ENCODE results near the gene ZZZ3.
"Not testable (repeated sequence)": the region's sequence is repeated elsewhere in the genome, so short reads cannot be mapped to it uniquely, and the experiment has no call there.

ZZZ3 gene

GRCh38 chr1:77670330-77670729, 12.1 kb downstream of the ZZZ3 start:
- DNase-seq (ENCODE audit: low spot score): no peak

DNA sequence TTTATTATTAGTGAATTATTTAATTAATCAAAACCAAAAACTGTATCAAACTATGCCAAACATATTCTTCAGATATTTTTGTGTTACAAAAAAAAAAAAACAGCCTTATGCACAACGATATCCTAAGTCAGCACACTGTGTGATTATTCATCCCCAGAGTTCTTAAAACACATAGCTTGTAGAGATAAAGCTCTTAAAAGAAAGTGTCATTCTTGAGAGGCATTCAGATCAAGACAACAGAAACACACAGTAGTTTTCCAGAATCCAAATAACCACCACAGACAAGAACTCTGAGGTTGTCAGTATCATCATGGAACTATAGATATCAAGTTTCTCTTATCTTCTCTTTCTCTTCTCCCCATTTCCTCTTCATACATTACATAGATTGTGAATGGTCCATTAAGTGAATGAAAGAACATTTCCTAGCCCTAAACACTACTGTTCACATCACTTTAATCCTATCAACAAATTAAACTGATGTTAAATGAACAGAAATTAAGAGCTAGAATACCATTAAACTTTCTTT, 13.5 kb downstream of the ZZZ3 start:
- no peak for DNase-seq (ENCODE audit: low spot score)

DNA sequence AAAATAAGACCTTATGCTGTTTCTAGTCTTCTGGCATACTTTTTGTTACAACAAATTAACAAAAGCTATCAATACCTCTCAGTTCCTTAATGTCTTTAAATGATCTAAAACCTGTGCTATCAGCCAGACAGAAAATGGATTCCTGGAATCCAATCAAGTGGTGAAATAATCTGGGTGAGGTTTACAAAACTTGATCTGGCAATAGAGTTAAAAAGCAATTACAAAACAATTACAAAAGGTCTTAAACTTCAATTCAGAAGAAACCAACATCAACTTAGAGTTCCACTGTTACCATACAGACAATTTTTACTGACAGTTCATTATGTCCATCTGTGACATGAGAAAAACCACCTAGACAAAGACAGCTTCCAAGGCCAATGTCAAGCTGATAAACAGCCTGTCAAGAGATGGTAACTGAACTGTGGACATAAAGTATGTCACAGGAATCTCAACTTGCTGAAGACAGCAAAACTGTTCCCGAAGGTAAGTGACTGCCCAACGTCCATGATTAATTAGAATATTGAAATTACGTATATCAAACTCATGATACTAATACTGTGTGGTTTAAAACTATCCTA, 17.4 kb downstream of the ZZZ3 start:
- DNase-seq (ENCODE audit: low spot score): no peak

DNA sequence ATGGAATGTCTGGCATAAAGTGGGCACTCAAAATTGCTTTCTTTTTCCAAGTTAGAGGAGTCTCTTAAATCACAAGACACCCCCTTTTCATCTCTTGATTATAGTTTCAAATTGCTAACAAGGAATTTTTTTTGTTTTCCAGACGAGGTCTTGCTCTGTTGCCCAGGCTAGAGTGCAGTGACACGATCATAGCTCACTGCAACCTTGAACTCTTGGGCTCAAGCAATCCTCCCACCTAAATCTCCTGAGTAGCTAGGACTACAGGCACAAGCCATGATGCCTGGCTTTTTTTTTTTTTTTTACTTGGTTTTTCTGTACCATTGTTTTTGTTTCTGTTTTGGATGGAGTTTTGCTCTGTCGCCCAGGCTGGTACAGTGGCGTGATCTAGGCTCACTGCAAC, 20.8 kb downstream of the ZZZ3 start:
- no peak for DNase-seq (ENCODE audit: low spot score)

DNA sequence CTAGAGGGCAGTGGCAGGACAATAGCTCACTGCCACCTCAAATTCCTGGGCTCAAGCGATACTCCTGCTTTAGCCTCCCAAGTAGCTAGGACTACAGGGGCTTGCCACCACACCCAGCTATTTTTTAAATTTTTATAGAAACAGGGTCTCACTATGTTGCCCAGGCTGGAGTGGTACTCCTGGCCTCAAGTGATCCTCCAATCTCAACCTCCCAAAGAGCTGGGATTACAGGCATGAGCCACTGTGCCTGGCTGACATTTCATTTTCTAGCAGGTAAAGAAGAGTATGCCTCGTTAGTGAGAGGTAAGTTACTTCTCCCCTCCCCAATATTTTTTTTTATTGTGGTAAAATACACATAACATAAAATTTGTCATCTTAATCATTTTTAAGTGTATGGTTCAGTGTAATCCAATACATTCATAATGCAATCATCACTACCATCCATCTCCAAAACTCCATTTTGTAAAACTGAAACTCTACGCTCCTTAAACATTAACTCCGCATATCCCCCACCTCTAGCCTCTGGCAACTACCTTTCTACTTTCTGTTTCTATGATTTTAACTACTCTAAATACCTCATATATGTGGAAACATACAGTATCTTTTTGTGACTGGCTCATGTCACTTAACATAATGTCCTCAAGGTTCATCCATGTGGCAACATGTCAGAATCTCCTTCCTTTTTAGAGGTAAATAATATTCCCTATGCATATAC, 22.4 kb downstream of the ZZZ3 start:
- no peak for DNase-seq (ENCODE audit: low spot score)

GRCh38 chr1:77658271-77658670, 24.2 kb downstream of the ZZZ3 start:
- no peak for DNase-seq (ENCODE audit: low spot score)

DNA sequence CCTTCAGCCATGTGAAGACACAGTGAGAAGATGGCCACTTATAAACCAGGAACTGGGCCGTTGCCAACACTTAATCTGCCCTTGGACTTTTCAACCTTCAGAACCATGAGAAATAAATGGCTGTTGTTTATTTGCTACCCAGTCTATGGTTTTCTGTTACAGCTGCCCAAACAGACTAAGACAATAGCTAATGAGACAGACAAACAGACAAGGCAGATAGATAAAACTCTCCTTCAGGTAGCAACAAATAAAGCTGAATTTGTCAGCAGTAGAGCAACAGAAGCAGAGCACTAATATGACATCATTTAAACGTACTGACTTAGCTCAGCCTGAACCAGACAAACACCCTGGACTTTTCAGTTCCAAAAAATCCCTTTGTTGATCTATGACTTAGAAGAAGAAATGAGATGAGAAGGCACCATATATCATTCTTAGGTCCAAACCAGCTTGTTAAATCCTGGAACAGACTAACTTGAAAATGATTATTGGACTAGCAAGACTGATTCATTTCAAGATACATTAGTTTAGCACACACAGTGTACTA, 27.0 kb downstream of the ZZZ3 start:
- no peak for DNase-seq (ENCODE audit: low spot score)

DNA sequence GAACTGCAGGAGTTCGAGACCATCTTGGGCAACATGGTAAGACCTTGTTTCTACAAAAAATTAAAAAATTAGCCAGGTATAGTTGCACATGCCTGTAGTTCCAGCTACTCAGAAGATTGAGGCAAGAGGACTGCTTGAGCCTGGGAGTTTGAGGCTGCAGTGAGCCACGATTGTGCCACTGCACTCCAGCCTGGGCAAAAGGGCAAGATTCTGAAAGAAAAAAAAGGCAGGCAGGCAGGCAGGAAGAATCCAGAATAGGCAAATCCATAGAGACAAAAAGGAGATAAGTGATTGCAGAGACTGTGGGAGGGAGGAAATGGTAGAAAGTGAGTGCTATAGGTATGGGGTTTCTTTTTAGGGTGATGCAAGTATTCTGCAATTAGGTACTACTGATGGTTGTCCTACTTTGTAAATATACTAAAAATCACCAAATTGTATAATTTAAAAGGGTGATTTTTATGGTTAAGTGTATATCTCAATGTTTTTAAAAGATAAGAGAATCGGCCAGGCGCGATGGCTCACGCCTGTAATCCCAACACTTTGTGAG, 29.4 kb downstream of the ZZZ3 start:
- DNase-seq (ENCODE audit: low spot score): no peak

DNA sequence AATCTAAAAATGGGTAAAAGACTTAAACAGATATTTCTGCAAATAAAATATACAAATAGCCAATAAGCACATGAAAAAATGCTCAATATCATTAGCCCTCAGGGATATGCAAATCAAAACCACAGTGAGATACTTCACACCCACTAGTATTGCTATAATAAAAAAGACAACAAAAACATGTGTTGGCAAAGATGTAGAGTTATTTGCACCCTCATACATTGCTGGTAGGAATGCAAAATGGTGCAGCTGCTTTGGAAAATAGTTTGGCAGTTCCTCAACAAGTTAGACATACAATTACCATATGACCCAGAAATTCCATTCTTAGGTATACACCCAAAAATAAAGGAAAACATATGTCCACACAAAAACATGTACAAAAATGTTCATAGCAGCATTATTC, 30.2 kb downstream of the ZZZ3 start:
- DNase-seq (ENCODE audit: low spot score): no peak

DNA sequence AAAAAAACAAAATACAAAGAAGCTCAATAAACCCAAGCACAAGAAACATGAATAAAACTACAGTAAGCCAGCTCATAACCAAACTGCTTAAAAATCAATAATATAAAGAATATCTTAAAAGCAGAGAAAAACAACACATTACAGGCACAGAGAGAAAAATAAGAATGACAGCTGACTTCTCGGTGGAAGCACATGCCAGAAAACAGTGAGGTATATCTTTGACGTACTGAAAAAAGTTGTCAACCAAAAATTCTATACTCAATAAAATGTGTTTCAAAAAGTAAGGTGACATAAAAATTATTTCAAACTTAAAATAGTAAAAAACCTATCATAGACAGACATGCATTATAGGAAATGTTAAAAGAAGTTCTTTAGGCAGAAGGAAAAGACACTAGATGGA, 33.3 kb downstream of the ZZZ3 start:
- no peak for DNase-seq (ENCODE audit: low spot score)

DNA sequence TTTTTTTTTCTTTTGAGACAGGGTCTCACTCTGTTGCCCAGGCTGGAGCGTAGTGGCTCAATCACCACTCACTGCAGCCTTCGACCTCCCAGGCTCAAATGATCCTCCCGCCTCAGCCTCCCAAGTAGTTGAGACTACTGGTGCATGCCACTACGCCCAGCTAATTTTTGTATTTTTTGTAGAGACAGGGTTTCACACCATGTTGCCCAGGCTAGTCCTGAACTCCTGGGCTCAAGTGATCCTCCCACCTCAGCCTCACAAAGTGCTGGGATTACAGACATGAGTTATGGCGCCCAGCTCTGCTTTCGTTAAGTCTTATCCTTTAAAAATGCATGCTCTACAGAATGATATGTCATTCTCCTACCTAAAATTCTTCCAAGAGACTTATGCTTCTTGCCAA, 36.2 kb downstream of the ZZZ3 start:
- not testable (repeated sequence) for DNase-seq (ENCODE audit: low spot score)

- no peak for DNase-seq (ENCODE audit: low spot score)
Observed at GRCh38 chr1:77643456-77643855, 39.0 kb downstream of the ZZZ3 start.

GRCh38 chr1:77642941-77643340, 39.5 kb downstream of the ZZZ3 start:
- no peak for DNase-seq (ENCODE audit: low spot score)

GRCh38 chr1:77642196-77642595, 40.3 kb downstream of the ZZZ3 start:
- no peak for DNase-seq (ENCODE audit: low spot score)

DNA sequence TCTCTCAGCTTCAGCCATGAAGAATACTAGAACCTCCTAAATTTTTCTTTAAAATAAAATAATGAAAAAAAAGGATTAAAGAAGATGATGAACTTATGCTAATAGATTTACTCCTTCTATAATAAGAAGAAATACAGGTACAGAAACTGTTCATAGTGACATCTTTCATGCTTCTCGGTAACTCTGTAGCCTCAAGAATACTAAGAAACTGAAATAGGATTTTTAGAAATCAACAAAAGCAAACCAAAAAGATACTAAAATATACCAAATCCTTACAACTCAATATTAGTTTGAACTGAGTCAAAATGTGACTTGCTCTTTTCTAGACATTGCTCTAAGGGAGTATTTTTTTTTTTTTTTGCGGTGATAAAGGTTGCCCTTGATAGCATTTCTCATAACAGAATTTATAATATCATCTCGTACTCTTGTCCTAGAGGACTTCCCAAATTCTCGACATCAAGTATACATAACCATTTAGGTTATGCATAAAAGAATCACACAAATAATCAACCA, 42.8 kb downstream of the ZZZ3 start:
- DNase-seq (ENCODE audit: low spot score): no peak

DNA sequence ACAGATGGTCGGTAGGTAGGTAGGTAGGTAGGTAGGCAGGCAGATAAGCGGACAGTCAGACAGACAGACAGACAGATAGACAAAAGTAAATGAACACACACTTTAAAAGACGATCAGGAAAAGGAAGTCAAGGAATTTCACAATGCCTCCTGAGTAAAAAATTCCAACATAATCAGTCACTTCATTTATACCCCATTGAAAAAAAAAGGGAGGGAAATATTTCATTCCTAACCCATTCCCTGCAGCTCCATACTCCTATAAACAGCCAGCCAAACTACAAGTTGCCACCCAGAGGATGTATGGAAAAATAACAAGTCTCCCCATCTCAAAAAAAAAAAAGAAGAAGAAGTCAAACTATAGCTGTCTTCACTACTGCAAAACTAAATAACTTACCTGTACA, 43.4 kb downstream of the ZZZ3 start:
- DNase-seq (ENCODE audit: low spot score): no peak

GRCh38 chr1:77636864-77637263, 45.6 kb downstream of the ZZZ3 start:
- DNase-seq (ENCODE audit: low spot score): no peak
